ENCODE results near the gene MCRS1.

DNA sequence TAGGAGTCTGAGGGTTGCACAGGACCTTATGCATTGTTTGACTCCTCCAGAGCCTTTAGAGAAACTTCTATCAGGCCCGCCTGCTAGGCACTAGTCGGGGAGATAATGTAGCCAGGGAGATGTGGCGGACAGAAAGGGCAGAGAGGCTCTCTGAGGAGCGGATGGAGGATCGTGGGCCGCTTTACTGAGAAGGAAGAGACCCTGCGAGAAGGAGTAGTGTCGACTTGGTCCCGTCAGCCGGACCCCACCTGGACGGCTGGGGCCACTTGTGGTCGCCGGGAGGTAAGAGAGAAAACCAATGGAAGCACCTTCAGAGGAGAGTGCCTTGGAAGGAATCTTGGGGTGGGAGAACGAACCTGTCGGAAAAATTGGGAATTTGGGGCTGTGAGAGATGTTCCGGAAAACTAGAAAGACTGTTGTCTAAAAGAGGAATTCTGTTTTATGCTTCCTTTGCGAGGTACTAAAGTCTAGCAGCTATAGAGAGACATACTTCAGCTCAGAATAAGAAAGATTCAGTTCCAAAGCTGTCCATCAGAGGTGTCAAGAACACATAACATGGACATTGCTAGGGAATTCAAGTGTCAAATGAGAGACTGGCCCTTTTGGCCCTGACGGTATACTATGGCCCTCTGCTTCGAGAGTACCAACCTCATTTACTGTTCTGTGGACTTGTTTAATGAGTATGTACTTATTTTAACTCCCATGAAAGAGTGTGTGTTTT is 660 bp upstream of the MCRS1 start:
- TF ChIP-seq, protein P1, sequence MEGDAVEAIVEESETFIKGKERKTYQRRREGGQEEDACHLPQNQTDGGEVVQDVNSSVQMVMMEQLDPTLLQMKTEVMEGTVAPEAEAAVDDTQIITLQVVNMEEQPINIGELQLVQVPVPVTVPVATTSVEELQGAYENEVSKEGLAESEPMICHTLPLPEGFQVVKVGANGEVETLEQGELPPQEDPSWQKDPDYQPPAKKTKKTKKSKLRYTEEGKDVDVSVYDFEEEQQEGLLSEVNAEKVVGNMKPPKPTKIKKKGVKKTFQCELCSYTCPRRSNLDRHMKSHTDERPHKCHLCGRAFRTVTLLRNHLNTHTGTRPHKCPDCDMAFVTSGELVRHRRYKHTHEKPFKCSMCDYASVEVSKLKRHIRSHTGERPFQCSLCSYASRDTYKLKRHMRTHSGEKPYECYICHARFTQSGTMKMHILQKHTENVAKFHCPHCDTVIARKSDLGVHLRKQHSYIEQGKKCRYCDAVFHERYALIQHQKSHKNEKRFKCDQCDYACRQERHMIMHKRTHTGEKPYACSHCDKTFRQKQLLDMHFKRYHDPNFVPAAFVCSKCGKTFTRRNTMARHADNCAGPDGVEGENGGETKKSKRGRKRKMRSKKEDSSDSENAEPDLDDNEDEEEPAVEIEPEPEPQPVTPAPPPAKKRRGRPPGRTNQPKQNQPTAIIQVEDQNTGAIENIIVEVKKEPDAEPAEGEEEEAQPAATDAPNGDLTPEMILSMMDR (IDR thresholded peaks at IDR 0.05): peak in 1 of 6 experiments; percentile 3
- TF ChIP-seq POLR2A (IDR thresholded peaks at IDR 0.05): no peak
